ENCODE data around the gene WDR81. TPM values are rescaled to one million over a fixed set of nuclear protein-coding genes. Genes with fewer than 3 reads are reported as not detected.

WDR81 gene
- total RNA-seq, 2 experiments from 2014 or later = 19.1 to 24.4 TPM

- no TSS peak for BruUV-seq (replicated peaks)
- Histone ChIP-seq H3K4me2 (ENCODE audit: low read length) (no peak overlapping the region), H3K27ac (ENCODE audit: low read depth, low read length, poor library complexity, severe bottlenecking) (no peak overlapping the region), H3K79me2 (ENCODE audit: insufficient read depth, low read depth, low read length) (0 out of 2 replicates have a peak, but pooled peaks cover 3% of the 10 kb centered on the region), H3K4me3 (ENCODE audit: low read depth, low read length, poor library complexity, severe bottlenecking) (no peak overlapping the region), H3K4me1 (ENCODE audit: insufficient read depth, low read length, poor library complexity, severe bottlenecking) (no peaks in the 10 kb centered on the region), H3K9me3 (ENCODE audit: low read length) (no peaks in the 10 kb centered on the region), H2AFZ (ENCODE audit: low read length) (no peak overlapping the region), H4K20me1 (ENCODE audit: insufficient read depth, low read length) (no peaks in the 10 kb centered on the region), H3K9me2 (ENCODE audit: insufficient read depth, low read length) (no peaks in the 10 kb centered on the region), H3K36me3 (ENCODE audit: insufficient read depth, low read length) (peaks cover 60% of the 10 kb centered on the region)
- TF ChIP-seq CTCF (conservative IDR thresholded peaks at IDR 0.05; ENCODE audit: low read length) (no peak), EZH2phosphoT487 (IDR thresholded peaks at IDR 0.05; ENCODE audit: borderline replicate concordance, low read depth, low read length) (no peak)
- no peak for DNase-seq (ENCODE audit: low spot score)
- ChIA-PET POLR2A (no interaction called here), CTCF (ENCODE audit: unreplicated experiment) (no interaction called here)
- intact Hi-C loops (cut with micrococcal nuclease; ENCODE audit: unreplicated experiment) = no loop called here
Observed at GRCh38 chr17:1787301-1787902, 62.9 kb downstream of the WDR81 start.

Other genes with a start within 250 kb of the WDR81 start
- 16.1 and 17.2 TPM in 2 replicates for gene MYO1C, start 232.0 kb upstream of the WDR81 start, total RNA-seq (2014; rRNA removed; shearing (Covaris generic))
- 70.5 and 74.4 TPM in 2 replicates for gene MYO1C, start 232.0 kb upstream of the WDR81 start, total RNA-seq (2022)
- gene INPP5K, start 208.1 kb upstream of the WDR81 start, total RNA-seq (2014; rRNA removed; shearing (Covaris generic)) = 23.4 and 28.8 TPM in 2 replicates
- gene INPP5K, start 208.1 kb upstream of the WDR81 start, total RNA-seq (2022) = 40.7 and 47.0 TPM in 2 replicates
- 15.0 and 27.7 TPM in 2 replicates for gene PITPNA, start 161.9 kb upstream of the WDR81 start, total RNA-seq (2014; rRNA removed; shearing (Covaris generic))
- gene PITPNA, start 161.9 kb upstream of the WDR81 start, total RNA-seq (2022) = 51.2 and 51.8 TPM in 2 replicates
- gene SLC43A2, start 95.9 kb upstream of the WDR81 start, total RNA-seq (2014; rRNA removed; shearing (Covaris generic)) = 9.2 and 16.7 TPM in 2 replicates
- gene SLC43A2, start 95.9 kb upstream of the WDR81 start, total RNA-seq (2022) = 16.6 and 17.1 TPM in 2 replicates
- gene SCARF1, start 79.0 kb upstream of the WDR81 start, total RNA-seq (2014; rRNA removed; shearing (Covaris generic)) = 0.19 and 0.31 TPM in 2 replicates
- 0.29 and 0.41 TPM in 2 replicates for gene SCARF1, start 79.0 kb upstream of the WDR81 start, total RNA-seq (2022)
- gene RILP, start 74.8 kb upstream of the WDR81 start, total RNA-seq (2014; rRNA removed; shearing (Covaris generic)) = 0.82 and 3.2 TPM in 2 replicates
- gene RILP, start 74.8 kb upstream of the WDR81 start, total RNA-seq (2022) = 0.59 and 1.2 TPM in 2 replicates
- gene PRPF8, start 39.8 kb upstream of the WDR81 start, total RNA-seq (2014; rRNA removed; shearing (Covaris generic)) = 108 and 162 TPM in 2 replicates
- gene PRPF8, start 39.8 kb upstream of the WDR81 start, total RNA-seq (2022) = 404 and 427 TPM in 2 replicates
- gene TLCD2, start 14.3 kb upstream of the WDR81 start, total RNA-seq (2014; rRNA removed; shearing (Covaris generic)) = not detected in 2 replicates
- gene TLCD2, start 14.3 kb upstream of the WDR81 start, total RNA-seq (2022) = not detected in 2 replicates
- gene SERPINF2, start 18.2 kb downstream of the WDR81 start, total RNA-seq (2014; rRNA removed; shearing (Covaris generic)) = 0.38 and 0.93 TPM in 2 replicates
- gene SERPINF2, start 18.2 kb downstream of the WDR81 start, total RNA-seq (2022) = 0.76 and 1.0 TPM in 2 replicates
- gene SERPINF1, start 37.4 kb downstream of the WDR81 start, total RNA-seq (2014; rRNA removed; shearing (Covaris generic)) = not detected in 2 replicates
- gene SERPINF1, start 37.4 kb downstream of the WDR81 start, total RNA-seq (2022) = not detected in 2 replicates
- 21.3 and 27.5 TPM in 2 replicates for gene SMYD4, start 105.2 kb downstream of the WDR81 start, total RNA-seq (2014; rRNA removed; shearing (Covaris generic))
- 33.5 and 36.4 TPM in 2 replicates for gene SMYD4, start 105.2 kb downstream of the WDR81 start, total RNA-seq (2022)
- 55.5 and 90.2 TPM in 2 replicates for gene RPA1, start 105.3 kb downstream of the WDR81 start, total RNA-seq (2014; rRNA removed; shearing (Covaris generic))
- 184 and 196 TPM in 2 replicates for gene RPA1, start 105.3 kb downstream of the WDR81 start, total RNA-seq (2022)

Data from OCI-LY7 (cell line).